Loucy (cell line): ENCODE data around the gene TMEM247.

ENCODE experiments used
- H2AFZ ChIP-seq: fragments of 200-600 bp; sonication (generic); 2 replicates; pipeline ENCODE4 v1.6.0; 2016; ENCODE audit warnings: antibody characterized with exemption, mild to moderate bottlenecking, low read length, moderate library complexity
- H3F3A ChIP-seq: fragments of 200-600 bp; 2 replicates; pipeline ENCODE4 v1.6.0; 2016; ENCODE audit warnings: antibody characterized with exemption, low read depth, mild to moderate bottlenecking
- H3K27me3 ChIP-seq: fragments of 200-600 bp; sonication (generic); 2 replicates; pipeline ENCODE4 v1.6.1; 2014; ENCODE audit warnings: low read length, mild to moderate bottlenecking; ENCODE audit not compliant: insufficient read depth, poor library complexity, severe bottlenecking
- H3K36me3 ChIP-seq: fragments of 200-600 bp; sonication (generic); 2 replicates; pipeline ENCODE4 v1.6.1; 2016; ENCODE audit warnings: low read length; ENCODE audit not compliant: insufficient read depth
- H3K4me1 ChIP-seq: fragments of 200-600 bp; sonication (generic); 2 replicates; pipeline ENCODE4 v1.5.1; 2014; ENCODE audit warnings: low read length, mild to moderate bottlenecking; ENCODE audit not compliant: insufficient read depth, poor library complexity, severe bottlenecking
- H3K4me2 ChIP-seq: fragments of 200-600 bp; sonication (generic); 2 replicates; pipeline ENCODE4 v1.6.0; 2014; ENCODE audit warnings: antibody characterized with exemption, low read length, low read depth, mild to moderate bottlenecking; ENCODE audit not compliant: poor library complexity, severe bottlenecking
- H3K4me3 ChIP-seq: fragments of 200-600 bp; sonication (generic); 2 replicates; pipeline ENCODE4 v1.5.1; 2014; ENCODE audit warnings: low read length, mild to moderate bottlenecking, mixed read lengths; ENCODE audit not compliant: poor library complexity, severe bottlenecking
- H3K79me2 ChIP-seq: fragments of 200-600 bp; sonication (generic); 2 replicates; pipeline ENCODE4 v1.6.1; 2014; ENCODE audit warnings: low read length; ENCODE audit not compliant: insufficient read depth
- H3K9ac ChIP-seq: fragments of 200-600 bp; sonication (generic); 2 replicates; pipeline ENCODE4 v1.6.0; 2014; ENCODE audit warnings: mild to moderate bottlenecking, low read depth, low read length, moderate library complexity; ENCODE audit not compliant: poor library complexity, severe bottlenecking
- H3K9me2 ChIP-seq: fragments of 200-600 bp; sonication (generic); replicated peaks from 2 replicates; pipeline ENCODE4 v1.6.1; 2016; ENCODE audit warnings: low read depth, low read length, mixed read lengths
- H3K9me3 ChIP-seq: fragments of 200-600 bp; sonication (generic); 2 replicates; pipeline ENCODE4 v1.6.1; 2014; ENCODE audit warnings: mild to moderate bottlenecking, antibody characterized with exemption, low read length, low read depth; ENCODE audit not compliant: insufficient read depth
- H4K20me1 ChIP-seq: fragments of 200-600 bp; sonication (generic); 2 replicates; pipeline ENCODE4 v1.6.0; 2014; ENCODE audit warnings: antibody characterized with exemption, low read length, mild to moderate bottlenecking; ENCODE audit not compliant: insufficient read depth, poor library complexity, severe bottlenecking
- EZH2phosphoT487 ChIP-seq: fragments of 200-600 bp; IDR thresholded peaks from 2 replicates; pipeline ENCODE4 v1.6.1; 2018; ENCODE audit warnings: antibody characterized with exemption, mild to moderate bottlenecking, moderate library complexity, borderline replicate concordance
- TF ChIP-seq, protein P1 (sequence below): fragments of 200-600 bp; sonication (generic); conservative IDR thresholded peaks from 2 replicates; pipeline ENCODE4 v1.5.1; 2014; ENCODE audit warnings: mild to moderate bottlenecking, antibody characterized with exemption, low read length

Gene TMEM247

DNA sequence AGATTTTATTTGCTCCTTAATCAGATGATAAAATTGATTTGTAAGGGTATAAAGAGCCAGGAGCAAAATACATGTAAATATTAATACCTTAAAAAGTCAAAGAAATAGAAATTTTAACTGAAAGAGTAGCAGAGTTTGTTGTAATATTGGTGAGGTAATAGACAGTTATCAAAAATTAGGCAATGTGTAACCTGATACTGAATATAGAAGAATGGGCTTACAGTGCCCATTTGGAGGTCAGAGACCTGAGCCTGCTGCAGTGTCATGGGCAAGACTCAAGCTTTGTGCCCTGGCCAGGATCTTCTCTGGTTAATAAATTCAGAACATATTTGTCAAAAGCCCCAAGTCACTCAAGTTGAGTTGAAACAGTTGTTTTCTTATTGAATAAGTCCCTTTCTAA lies 29.7 kb upstream of the TMEM247 start:
- TF ChIP-seq, protein P1, sequence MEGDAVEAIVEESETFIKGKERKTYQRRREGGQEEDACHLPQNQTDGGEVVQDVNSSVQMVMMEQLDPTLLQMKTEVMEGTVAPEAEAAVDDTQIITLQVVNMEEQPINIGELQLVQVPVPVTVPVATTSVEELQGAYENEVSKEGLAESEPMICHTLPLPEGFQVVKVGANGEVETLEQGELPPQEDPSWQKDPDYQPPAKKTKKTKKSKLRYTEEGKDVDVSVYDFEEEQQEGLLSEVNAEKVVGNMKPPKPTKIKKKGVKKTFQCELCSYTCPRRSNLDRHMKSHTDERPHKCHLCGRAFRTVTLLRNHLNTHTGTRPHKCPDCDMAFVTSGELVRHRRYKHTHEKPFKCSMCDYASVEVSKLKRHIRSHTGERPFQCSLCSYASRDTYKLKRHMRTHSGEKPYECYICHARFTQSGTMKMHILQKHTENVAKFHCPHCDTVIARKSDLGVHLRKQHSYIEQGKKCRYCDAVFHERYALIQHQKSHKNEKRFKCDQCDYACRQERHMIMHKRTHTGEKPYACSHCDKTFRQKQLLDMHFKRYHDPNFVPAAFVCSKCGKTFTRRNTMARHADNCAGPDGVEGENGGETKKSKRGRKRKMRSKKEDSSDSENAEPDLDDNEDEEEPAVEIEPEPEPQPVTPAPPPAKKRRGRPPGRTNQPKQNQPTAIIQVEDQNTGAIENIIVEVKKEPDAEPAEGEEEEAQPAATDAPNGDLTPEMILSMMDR = no peak
- TF ChIP-seq EZH2phosphoT487 = no peak
- H2AFZ ChIP-seq = no peak overlapping the region
- H3K36me3 ChIP-seq = no peaks in the 10 kb centered on the region
- H3F3A ChIP-seq = no peaks in the 10 kb centered on the region
- no peak overlapping the region for H3K4me3 ChIP-seq
- no peak overlapping the region for H3K9ac ChIP-seq
- H3K9me3 ChIP-seq = no peaks in the 10 kb centered on the region
- no peaks in the 10 kb centered on the region for H3K4me1 ChIP-seq
- H4K20me1 ChIP-seq = no peaks in the 10 kb centered on the region
- no peak overlapping the region for H3K4me2 ChIP-seq
- no peaks in the 10 kb centered on the region for H3K9me2 ChIP-seq
- no peaks in the 10 kb centered on the region for H3K27me3 ChIP-seq
- no peaks in the 10 kb centered on the region for H3K79me2 ChIP-seq

DNA sequence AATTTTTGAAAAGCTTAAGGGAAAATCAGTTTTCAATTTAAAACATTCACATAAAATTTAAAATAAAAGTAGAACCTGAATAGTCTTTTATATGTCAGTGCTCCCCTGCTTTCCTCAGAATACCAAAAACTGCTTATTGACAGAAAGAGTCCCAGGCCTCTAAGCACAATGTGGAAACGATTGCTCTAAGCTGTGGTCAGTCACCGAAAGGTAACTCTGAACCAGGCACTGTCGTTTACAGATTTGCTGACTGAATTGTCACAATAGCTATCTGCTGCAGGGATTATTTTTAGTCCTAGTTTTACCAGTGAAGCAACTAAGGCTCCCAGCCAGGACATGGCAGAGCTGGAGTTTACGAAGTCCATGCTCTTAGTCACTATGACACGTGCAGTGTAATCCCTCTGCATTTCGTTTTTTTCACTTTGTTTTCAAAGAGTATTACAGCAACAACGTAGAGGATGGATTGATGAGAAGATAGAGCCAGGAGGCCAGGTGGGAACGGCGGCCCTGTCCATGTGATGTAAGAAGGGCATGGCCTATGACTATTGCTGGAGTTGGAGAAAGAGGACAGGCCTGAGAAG lies 28.1 kb upstream of the TMEM247 start:
- Histone ChIP-seq H3K9me2 (no peaks in the 10 kb centered on the region), H3K9ac (no peak overlapping the region), H4K20me1 (no peaks in the 10 kb centered on the region), H3K4me3 (no peak overlapping the region), H3F3A (no peaks in the 10 kb centered on the region), H3K36me3 (no peaks in the 10 kb centered on the region), H3K27me3 (no peaks in the 10 kb centered on the region), H3K9me3 (no peaks in the 10 kb centered on the region), H2AFZ (no peak overlapping the region), H3K4me2 (no peak overlapping the region), H3K79me2 (no peaks in the 10 kb centered on the region), H3K4me1 (no peaks in the 10 kb centered on the region)
- TF ChIP-seq EZH2phosphoT487 = no peak
- TF ChIP-seq, protein P1 = no peak

- TF ChIP-seq, protein P1 = no peak
- TF ChIP-seq EZH2phosphoT487 = no peak
- no peaks in the 10 kb centered on the region for H4K20me1 ChIP-seq
- peaks cover 2% of the 10 kb centered on the region for H3K4me1 ChIP-seq
- no peak overlapping the region for H3K9ac ChIP-seq
- no peak overlapping the region for H2AFZ ChIP-seq
- H3K27me3 ChIP-seq = no peaks in the 10 kb centered on the region
- H3F3A ChIP-seq = no peaks in the 10 kb centered on the region
- no peak overlapping the region for H3K4me3 ChIP-seq
- no peaks in the 10 kb centered on the region for H3K9me3 ChIP-seq
- no peaks in the 10 kb centered on the region for H3K36me3 ChIP-seq
- no peaks in the 10 kb centered on the region for H3K79me2 ChIP-seq
- H3K4me2 ChIP-seq = no peak overlapping the region
- no peaks in the 10 kb centered on the region for H3K9me2 ChIP-seq
Observed at GRCh38 chr2:46456789-46457188, 22.6 kb upstream of the TMEM247 start.
